MM.1S (cell line): ENCODE measurements around the gene SIPA1.

Experiments
- EZH2 ChIP-seq: fragments of 300-600 bp; sonication (generic); optimal IDR thresholded peaks from 2 replicates; pipeline ENCODE3; 2017; ENCODE audit warnings: low read depth, mild to moderate bottlenecking, antibody characterized with exemption, low read length, mixed read lengths
- EZH2phosphoT487 ChIP-seq: fragments of 300-600 bp; sonication (generic); IDR thresholded peaks from 2 replicates; pipeline ENCODE4 v1.6.1; 2018; ENCODE audit warnings: antibody characterized with exemption, low read length
- TF ChIP-seq, protein P1 (sequence below): fragments of 300-600 bp; sonication (generic); IDR thresholded peaks from 2 replicates; pipeline ENCODE4 v1.5.1; 2016; ENCODE audit warnings: antibody characterized with exemption, low read length, mixed read lengths

DNA sequence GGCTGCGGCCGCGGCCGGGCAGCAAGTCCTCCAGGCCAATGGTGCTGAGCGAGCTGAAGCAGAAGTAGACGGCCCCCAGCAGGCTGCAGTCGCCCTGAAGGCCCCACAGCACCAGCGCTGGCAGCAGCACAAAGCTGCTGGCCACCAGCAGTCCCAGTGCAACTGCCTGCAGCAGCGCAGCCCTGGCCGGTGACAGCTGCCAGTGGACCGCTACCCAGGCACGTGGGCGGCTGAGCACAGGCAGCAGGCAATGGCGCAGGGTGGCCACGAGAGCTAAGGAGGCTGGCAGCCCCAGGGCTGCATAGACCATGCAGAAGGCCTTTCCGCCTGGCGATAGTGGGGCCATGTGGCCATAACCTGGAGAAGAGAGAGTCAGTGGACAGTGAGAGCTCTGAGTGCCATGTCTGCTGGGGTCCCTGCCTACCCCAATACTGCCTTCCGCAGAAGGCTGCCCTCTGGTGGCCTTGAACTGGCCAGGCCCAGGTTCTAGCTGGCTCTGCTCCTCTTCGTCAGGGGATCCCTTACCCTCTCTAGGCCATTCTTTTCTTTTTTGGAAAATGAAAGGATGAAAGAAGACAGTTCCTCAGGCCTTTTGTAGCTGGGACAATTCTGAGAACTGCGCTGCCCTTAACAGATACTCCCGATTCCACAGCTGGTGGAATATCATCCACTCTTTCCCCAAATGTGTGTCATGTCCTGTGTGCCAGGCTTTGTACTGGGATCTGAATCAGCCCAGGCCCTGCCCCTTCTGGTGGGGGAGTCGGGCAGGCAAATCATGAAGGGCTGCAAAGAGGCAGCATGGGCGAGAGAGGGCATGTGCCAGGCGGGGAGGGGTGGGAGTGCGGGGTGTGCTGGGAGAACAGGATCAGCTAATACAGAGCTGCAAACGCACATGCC lies 44.1 kb upstream of the SIPA1 start:
- TF ChIP-seq, protein P1, sequence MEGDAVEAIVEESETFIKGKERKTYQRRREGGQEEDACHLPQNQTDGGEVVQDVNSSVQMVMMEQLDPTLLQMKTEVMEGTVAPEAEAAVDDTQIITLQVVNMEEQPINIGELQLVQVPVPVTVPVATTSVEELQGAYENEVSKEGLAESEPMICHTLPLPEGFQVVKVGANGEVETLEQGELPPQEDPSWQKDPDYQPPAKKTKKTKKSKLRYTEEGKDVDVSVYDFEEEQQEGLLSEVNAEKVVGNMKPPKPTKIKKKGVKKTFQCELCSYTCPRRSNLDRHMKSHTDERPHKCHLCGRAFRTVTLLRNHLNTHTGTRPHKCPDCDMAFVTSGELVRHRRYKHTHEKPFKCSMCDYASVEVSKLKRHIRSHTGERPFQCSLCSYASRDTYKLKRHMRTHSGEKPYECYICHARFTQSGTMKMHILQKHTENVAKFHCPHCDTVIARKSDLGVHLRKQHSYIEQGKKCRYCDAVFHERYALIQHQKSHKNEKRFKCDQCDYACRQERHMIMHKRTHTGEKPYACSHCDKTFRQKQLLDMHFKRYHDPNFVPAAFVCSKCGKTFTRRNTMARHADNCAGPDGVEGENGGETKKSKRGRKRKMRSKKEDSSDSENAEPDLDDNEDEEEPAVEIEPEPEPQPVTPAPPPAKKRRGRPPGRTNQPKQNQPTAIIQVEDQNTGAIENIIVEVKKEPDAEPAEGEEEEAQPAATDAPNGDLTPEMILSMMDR, result peak; percentile 62
- TF ChIP-seq EZH2phosphoT487 (no peak), EZH2 (no peak)
